Hematopoietic multipotent progenitor cell treated with erythropoietin and hydrocortisone succinate and interleukin-3 and kit ligand, for 15 days (in vitro differentiated cells): ENCODE measurements around the gene LIN28B.

ENCODE experiments used
- DNase-seq: peaks from one replicate; pipeline ENCODE4 v3.0.0-alpha.2; 2015; ENCODE audit warnings: low spot score

LIN28B gene

DNA sequence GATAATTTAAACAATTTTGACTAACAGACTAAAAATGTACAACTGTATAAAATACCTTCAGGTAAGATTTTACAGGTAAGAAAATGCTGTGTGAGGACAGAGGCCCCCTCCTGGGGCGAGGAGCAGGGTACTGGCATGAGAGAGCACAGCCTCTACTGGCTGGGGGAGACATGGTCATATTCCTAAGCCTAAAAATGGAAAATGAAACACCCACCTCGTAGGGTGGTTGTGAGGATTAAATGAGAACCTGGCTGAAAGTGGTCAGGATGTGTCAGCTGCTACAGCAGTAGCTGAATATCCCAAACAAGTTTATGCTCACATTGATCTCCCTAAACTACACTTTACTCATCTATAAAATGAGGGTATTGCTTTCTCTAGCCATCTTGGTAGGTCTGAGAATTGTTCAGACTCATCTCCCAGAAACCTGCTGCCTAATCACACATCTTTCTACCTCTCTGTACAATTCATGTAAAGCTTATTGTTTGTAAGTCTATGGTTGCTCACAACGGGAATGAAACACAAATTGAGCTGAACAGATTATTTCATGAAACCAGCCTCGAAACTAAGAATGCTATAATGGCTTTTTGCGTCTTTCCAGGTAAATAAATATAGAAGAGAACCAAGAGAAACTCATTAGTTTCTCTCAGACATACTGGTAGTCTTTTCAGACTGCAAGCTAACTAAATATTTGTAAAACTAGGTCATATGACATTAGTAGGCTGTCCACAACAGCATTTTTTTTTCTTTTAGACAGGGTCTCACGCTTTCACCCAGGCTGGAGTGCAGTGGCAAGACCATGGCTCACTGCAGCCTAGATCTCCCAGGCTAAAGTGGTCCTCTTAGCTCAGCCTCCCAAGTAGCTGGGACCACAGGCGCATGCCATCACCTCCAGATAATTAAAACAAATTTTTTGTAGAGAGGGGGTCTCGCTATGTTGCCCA, 153.3 kb downstream of the LIN28B start:
- no peak for DNase-seq

DNA sequence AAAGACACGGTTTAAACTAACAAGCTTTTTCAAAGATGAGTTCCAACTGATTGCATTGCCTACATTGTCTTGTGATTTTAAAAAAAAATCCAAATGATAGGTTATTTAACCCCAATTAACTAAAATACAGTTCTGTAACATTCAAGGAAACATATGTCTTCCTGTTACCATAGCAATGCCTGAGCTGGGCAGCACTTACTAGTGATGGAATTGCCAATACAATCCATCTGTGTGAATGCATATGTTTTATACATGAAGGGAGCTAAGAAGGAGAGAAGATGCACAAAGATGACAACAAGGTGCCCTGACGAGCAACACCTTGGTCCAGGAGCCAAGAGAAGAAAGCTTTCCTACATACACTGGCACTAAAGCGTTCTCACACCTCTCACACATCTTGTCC, 154.2 kb downstream of the LIN28B start:
- no peak for DNase-seq

DNA sequence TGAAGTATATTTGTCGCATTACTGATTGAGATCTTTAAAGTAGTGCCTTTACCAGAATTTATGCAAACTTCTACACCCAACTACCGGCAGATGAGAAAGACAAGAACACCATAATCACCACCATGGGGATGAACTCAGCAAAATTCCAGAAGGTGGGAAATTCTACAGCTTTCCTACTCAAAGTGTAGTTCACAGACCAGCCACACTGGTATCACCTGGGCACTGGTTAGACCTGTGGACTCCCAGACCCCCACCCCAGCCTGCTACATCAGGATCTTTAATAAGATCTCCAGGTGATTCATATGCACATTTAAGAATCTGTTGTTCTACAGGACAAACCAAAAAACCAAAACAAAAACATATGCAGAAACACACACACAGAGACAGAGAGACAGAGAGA, 155.0 kb downstream of the LIN28B start:
- no peak for DNase-seq

DNA sequence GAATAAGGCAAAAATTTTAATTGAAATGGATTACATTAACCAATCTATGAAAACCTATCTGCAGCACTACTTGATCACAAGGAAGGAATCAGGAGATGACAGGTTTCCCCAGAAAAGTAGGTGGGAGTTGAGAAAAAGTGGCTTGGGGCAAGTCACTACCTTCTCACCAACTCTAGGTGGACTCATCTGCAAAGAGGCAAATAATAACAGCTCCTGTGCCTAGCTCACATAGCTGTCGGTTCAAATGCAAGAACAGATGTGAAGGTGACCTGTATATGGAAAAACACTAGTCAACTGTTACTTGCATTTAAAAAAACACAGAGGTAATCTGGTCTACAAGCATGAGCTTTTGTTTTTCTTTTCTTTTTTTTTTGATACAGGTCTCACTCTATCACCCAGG, 155.7 kb downstream of the LIN28B start:
- no peak for DNase-seq

DNA sequence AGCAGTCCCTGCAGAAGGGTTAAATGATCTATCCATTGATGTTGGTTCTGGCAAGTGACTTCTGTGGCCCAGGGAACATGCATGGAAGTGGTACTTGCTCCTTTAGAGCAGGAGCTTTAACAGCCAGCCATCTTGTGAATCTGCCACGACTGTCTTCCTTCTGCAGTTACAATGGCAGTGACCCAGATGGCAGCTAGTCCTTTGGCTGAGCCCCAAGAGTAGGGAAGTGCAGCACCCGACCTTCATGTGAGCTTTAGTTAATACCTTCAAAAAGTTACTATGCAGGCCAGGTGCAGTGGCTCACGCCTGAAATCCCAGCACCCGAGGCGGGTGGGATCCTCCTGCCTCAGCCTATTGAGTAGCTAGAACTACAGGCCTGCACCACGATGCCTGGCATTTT, 156.5 kb downstream of the LIN28B start:
- DNase-seq: no peak

DNA sequence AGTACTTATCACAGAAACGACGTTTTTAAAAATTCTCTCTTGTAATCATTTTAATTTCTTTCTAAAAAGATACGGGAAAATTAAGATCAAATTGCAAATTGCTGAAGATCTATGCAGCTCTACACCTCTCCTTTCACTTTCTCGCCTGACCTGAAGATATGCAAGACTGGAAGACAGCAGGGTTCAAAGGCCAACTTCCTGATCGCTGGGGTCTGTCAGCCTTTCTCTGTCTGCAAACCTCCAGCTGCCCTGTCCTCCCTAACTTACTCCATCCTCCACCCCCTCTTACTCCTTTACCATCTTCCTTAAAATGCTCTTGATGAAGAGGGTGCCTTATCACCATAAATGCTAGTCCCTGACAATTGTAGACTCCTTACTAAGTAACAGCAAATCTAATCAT, 159.2 kb downstream of the LIN28B start:
- no peak for DNase-seq

DNA sequence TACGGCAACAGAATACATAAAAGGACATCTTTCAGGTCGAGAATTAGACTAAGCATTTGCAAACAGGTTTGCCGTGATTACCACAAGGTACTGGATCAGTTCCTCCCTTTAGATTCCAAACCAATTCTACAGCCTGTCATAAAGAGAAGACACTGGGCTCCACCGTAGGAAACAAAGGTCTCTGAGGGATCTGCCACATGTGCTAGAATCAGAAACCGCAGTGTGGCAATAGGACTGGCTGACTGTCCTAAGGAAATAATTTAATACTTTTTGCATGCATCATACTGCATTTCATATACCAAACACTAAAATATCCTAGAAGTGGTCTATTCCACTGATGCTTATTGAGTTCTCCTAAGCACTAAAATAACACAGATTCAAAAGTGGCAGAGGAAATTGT, 163.7 kb downstream of the LIN28B start:
- DNase-seq: no peak

DNA sequence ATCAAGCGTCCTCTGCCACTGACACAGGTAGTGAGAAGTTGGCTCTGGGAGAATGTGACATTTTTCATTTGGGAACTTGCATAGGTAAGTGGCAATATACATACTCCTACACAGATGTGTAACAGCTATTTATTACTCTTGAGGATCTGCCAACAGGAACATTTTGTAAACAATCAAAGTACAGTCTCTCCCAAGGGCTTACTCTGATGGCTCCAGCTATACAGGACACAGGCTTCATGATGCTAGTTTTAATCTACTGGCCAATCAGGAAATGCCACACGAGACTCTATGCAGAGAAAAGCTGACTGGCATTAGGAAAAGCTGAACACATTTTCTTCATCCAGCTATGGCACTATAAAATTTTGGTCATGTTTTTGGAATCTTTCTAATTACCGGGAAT, 165.1 kb downstream of the LIN28B start:
- no peak for DNase-seq

DNA sequence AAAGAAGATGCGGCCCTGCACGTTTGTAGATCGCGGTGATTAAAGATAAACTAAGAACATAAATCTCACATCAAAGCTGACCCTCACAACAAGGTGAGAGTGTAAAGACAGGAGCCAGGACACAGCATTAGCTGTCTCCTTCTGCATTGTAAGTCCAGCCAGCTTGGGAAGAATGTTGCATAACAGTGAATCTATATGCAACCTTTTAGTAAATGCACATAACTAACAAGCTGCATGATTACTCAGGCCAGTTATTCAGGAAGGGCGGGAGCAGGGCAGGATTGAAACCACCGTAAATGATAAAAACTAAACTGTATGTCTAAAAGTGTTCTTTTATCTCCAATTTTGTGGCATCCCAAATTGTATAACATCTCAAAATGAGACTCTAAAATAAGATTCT, 165.8 kb downstream of the LIN28B start:
- DNase-seq: no peak
